ENCODE data around the gene POM121L12.

POM121L12 gene

DNA sequence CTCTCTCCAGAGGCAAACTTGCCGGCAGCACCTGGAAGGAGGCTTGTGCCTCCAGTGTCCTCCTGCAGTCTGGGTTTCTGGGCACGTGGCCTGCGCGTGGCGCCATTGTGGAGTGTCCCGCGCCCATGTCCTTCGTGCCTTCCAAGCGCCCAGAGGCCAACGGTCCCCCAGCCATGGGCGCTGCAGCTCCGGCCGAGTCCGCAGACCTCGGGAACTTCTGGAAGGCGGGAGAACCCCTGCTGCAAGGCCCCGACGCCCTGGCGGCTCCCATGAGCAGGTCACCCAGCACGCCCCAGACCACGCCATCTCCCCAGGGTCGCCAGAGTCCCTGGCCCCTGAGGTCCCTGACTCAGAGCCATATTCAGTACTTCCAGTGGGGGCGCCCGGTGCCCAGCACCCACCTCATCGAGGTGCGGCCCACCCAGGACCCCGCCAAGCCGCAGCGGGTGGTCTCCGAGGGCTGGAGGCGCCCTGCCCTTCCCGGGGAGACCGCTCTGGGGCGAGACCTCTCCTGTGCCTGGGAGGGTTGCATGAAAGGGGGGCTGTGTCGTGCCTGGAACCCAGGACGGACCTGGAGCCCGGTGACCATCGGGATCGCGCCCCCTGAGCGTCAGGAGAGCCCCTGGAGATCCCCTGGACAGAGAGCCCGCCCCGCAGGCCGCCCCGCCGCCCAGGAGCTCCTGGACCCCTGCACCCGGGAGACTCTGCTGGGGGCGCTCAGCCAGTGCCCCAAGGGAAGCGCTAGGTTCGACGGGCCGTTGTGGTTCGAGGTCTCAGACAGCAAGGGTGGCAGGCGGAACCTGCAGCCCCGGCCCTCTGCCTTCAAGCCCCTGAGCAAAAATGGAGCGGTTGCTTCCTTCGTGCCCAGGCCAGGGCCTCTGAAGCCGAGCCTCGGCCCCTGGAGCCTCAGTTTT is at the start of gene POM121L12:
POM121L12 (plus strand) TSS at position 135 of the 914 bp plus-strand sequence; CDS start at position 174, 39 bp downstream.
- DNase-seq = no peak

DNA sequence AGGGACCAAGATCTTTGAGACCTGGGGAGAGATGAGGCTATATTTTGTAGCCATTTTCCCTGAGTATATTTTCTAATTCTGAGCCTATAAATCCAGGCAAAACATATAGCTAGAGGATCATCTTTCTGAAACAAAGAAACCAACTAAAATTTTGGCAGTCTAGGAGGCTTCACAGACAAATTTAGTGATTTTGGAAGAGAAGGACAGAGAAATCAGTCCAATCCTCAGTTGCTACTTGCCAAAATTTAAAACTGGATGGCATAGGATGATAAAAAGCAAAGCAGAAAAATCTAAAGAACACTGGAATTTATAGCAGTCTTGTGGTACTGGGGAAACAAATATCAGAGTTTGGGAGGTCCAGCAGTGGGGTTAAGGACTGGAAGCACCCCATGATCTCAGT is 43.4 kb upstream of the POM121L12 start:
- DNase-seq = no peak

DNA sequence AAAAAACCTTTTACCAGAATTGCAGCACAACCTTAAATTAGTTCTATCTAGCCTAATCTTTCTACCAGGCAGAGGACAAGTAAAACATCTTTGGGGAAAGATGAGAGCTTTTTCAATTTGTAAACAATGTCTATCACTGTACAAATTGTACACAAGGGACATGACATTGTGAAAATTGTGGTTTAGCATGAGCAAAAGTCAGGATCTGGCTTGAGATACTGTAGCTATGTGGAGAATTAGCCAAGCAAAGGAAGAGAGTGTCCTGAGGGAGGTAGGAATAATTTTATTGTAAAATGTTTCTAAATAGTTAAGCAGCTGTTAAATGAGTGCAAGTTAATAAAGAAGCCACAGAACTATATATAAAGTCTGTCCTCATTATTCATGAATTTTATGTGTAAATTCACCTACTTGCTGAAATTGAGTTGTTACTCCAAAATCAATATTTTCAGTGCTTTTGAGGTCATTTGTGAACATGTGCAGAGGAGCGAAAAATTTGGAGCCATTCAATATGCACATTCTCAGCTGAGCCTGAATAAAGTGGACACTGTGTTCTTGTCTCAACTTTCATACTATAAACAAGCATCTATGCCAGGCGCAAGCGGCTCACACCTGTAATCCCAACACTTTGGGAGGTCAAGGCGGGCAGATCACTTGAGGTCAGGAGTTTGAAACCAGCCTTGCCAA is 42.8 kb upstream of the POM121L12 start:
- DNase-seq = no peak

DNA sequence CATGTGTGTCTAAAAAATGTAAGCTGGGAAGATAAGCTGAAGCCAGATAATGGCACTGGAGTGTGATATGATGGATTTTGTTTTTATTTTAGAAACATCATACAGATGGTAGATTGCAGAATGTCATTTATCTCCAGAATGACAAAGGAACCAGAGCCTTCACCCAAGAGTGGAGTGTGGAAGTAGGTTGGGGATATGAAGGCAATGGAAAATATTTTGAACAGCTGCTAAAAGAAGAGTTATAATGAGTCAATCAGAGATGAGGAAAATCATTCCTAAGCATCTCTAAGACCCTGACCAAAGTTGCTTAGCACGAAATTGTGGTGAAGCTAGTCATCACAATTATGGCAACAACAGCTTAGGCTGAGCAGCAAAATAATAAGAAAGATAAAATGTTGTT is 39.8 kb upstream of the POM121L12 start:
- DNase-seq = no peak

DNA sequence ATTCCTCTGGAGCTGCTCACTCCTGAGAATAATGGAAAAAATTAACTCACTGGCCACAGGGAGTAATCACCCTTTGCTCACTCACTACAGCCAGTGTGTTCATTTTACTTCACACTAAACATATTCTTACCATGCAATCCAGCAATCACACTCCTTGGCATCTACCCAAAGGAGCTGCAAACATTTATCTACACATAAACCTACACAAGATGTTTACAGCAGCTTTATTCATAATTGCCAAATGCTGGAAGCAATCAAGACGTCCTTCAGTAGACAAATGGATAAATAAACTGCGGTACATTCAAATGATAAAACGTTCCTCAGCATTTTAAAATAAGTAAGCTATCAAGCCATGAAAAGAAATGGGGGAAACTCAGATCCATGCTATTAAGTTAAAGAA is 34.2 kb upstream of the POM121L12 start:
- no peak for DNase-seq

DNA sequence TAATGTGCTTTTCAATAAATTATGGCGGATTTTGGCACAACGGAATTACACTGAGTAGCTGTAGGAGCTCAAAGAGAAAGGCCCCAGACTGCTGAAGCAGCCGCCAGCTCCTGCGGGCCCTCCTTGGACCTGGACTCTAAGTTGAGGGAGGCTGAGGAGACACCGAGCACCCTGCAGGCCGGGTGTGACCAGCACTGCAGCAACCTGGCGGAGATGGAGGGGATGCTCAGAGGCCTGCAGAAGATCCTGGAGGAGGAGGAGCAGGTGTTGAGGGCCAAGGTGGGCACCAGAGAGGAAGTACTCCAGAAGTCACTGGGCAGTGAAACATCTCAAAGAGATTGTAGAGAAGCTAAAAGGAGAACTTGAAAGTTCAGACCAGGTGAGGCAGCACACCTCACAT is 33.0 kb upstream of the POM121L12 start:
- no peak for DNase-seq

DNA sequence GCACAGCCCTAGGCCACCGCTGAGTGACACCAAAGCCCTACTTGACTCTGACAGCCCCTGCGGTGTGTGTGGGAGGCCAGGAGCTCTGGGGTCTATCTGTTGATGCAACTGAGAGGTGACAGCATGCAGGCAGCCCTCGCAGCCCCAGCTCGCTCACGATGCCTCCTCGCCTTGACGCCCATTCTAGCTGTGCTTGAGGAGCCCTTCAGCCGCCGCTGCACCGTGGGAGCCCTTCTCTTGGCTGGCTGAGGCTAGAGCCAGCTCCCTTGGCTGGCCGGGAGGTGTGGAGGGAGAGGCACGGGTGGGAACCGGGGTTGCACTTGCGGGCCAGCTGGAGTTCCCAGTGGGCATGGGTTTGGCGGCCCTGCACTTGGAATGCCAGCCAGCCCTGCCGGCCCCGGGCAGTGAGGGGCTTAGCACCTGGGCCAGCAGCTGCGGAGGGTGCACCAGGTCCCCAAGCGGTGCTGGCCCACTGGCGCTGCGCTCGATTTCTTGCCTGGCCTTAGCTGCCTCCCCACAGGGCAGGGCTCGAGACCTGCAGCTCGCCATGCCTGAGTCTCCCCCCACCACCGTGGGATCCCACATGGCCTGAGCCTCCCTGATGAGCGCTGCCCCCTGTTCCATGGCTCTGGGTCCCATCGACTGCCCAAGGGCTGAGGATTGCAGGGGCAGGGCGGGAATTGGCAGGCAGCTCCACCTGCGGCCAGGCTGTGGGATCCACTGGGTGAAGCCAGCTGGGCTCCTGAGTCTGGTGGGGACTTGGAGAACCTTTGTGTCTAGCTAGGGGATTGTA is 31.6 kb upstream of the POM121L12 start:
- no peak for DNase-seq

DNA sequence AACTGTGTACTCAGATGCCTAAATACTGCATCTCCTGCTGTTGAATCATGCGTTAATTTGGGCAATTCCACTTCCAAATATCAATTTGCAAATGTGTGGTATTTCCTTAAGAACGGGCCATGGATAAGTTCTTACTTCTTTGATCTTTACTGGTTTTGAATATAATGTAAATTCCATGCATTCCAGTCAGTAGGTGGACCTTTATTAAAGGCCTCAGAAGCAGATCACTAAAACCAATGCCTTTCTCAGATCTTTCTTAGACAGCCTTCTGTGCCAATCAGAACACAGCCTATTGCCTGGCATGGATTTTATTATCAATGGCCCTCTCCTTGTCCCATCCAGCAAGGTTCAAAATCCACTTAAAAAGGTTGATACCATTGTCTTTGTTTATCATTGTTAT is 21.5 kb upstream of the POM121L12 start:
- DNase-seq = no peak

DNA sequence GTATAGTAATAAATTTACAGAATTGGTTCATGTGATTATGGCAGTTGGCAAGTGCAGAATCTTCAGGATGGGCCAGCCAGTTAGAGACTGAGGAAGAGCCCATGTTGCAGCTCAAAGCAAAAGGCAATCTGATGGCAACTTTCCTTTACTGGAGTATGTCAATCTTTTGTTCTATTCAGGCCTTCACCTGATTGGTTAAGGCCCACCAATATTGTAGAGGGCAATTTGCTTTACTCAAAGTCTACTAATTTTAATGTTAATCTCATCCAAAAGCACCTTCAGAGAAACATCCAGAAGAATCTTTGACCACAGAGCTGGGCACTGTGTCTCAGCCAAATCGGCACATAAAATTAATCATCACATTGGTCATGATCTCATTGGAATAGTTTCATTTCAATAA is 20.0 kb upstream of the POM121L12 start:
- DNase-seq = no peak

DNA sequence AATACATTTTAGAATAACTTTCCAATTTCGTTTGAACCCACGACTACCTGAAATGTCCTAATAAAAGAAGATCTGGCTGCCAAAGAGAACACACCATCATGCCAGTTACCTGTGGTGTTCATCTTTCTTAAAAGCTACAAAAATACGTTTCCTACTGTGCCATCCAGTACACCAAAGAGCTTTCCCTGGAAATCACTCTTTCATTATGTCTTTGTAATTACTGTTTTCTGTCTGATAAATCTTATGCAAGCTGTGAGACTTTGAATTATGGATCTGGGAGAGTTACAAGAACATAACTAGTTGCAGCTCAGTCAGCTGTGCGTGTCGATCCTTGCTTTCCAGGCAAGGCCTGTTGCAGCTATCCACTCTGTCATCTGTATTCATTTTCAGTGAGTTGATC is 12.5 kb upstream of the POM121L12 start:
- no peak for DNase-seq

DNA sequence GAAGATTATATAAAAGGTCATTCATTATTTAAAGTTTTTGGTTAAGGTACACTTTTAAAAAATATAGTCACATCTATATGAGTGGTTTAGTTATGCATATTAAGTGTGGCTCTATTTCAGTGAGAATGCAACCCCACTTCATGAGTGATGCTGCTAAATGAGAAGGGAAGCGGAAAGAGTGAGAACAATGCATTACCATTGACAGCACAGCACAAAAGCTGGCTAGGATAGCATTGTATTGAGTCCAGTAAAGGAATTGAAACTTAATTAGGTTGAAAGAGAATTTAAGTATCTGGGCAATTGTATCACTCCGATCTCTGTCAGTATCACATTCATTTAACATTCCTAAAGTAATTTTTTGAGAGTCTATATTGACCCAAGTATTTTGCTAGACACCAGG is 13.2 kb downstream of the POM121L12 start:
- DNase-seq = no peak

DNA sequence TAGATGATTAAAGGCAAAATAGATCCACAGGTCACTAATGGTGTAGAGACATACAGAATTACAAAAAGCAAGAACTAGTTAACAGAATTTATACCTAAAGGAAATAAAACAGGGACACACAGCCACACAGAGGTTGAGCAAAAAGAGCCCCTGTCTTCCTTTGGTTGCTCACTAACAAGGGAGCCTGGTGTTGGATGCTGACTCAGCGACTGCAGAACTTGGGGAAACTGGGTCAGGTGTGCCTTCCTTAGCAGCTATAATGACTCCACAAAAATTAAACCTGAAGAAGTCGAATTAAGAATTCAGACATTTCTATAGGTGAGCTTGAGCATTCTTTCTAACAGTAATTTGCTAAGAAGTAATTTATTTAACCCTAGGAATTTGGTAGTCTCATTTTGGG is 15.0 kb downstream of the POM121L12 start:
- no peak for DNase-seq

DNA sequence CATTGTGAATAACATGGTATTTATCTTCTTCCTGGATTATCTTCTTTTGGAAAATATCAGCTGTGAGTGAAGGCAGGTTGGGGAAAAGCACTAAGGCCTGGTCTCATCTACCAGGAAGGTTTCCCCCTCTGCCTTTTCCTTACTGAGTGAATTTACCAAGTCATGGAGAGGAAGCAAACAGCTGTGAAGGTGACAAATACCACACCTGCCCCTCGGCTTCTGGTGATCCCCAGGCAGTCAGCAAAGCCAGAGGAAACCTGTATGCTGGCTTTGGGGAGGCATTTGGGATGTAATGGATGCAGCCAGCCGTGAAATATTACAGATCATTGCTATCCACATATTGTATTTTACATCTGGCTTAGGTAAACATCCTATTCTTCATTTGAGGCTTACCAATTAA is 24.2 kb downstream of the POM121L12 start:
- DNase-seq = no peak

DNA sequence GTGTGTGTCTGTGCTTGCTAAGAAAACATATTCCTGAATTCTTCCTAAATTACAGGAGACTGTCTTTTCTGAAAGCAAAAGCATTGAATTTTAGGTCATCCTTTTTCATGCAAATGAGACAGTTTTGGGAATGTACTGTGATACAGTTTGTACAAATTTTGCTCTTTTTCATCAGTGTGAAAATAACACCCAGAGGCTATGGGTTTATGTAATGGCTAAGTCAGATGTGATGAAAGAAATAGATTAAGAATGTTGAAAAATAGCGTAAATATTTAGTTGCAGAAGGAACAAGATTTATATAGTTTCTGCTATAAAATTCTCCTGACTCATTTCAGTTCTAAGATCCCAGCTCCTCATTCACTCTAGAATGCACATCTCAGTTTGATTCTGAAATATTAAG is 24.6 kb downstream of the POM121L12 start:
- no peak for DNase-seq

DNA sequence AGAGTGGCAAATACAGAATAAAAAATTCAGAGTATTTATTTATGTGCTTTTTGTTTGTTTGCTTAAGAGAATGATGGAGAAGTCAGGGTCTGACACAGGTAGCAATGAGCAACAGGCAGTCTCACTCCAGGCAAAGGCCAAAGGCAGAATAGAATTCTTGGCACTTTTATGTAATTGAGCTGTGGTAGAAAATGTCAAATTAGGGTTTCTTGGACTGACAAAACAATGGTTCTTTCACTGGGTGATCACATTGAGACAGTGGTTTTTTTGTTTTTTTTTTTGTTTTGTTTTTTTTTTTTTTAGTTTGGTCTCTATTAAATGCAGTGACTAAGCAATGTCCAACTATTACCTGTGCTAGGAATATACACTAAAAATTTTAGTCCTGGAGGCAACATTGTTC is 27.4 kb downstream of the POM121L12 start:
- no peak for DNase-seq

DNA sequence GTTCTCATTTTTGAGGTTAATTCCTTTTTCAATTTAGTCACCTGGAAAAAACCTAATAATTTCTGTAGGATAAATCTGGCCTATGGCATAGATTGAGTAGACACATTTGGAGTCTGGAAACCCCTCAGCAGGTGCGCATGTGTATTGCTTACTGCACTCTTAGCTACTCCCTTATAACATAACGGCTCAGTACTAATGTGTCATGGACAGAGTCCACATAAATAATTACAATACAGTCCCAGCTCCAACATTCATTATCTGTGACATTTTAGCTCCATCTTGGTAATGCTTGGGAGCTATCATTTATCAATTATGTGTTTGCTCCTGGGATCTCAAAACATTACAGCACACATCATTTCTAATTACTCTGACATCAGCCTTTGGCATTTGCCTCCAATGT is 33.2 kb downstream of the POM121L12 start:
- DNase-seq = no peak

DNA sequence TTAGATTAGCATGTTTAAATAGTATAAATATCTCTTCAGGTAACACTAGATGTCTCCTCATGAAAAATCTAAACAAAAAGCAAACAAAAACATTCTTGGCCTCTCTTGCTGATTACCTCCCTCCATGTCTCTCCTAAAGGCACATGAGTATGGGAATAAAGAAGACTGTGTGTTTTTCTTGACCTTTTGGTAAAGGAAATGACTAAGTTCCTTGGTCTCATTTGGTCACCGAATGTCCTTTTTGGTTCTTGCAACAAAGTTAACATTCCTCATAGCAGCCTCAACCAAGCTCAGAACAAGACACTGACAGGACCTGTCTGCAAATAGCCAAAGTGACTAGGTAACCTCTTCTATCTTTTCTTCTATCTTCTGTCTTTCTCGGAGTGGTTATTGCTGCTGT is 35.5 kb downstream of the POM121L12 start:
- no peak for DNase-seq

Measured in femur (tissue), 1 donor.